Measurements from ENCODE around the gene SULT1C4. TPM values are rescaled to one million over a fixed set of nuclear protein-coding genes. Genes with fewer than 3 reads are reported as not detected.

The SULT1C4 gene
- polyA plus RNA-seq (2012; ENCODE audit: insufficient read length, low read depth), result not detected

GRCh38 chr2:108377815-108378630 lies at the start of gene SULT1C4:
Gene SULT1C4 (plus strand): TSS chr2:108377954. CDS start chr2:108378338, 384 bp downstream.
- no peak for TF ChIP-seq REST (IDR thresholded peaks at IDR 0.05; ENCODE audit: insufficient read depth in 1 of 2, low read depth in 2 of 2, low read length in 2 of 2)
- TF ChIP-seq TAF1 (IDR thresholded peaks at IDR 0.05; ENCODE audit: borderline replicate concordance, insufficient read depth, low read length), result no peak

GRCh38 chr2:108329771-108330170 lies 48.0 kb upstream of the SULT1C4 start:
- TF ChIP-seq POLR2AphosphoS5 (IDR thresholded peaks at IDR 0.05; ENCODE audit: low read depth, low read length) (no peak), SIN3A (IDR thresholded peaks at IDR 0.05; ENCODE audit: borderline replicate concordance, insufficient read depth, low read length) (no peak), TAF1 (IDR thresholded peaks at IDR 0.05; ENCODE audit: borderline replicate concordance, insufficient read depth, low read length) (no peak), REST (IDR thresholded peaks at IDR 0.05; ENCODE audit: insufficient read depth in 1 of 2, low read depth in 2 of 2, low read length in 2 of 2) (no peak), FOXP2 (optimal IDR thresholded peaks at IDR 0.05; ENCODE audit: borderline replicate concordance, extremely low read depth, extremely low read length, insufficient read depth) (no peak)

GRCh38 chr2:108330979-108331378 lies 46.8 kb upstream of the SULT1C4 start:
- TF ChIP-seq TAF1 (IDR thresholded peaks at IDR 0.05; ENCODE audit: borderline replicate concordance, insufficient read depth, low read length) (no peak), POLR2AphosphoS5 (IDR thresholded peaks at IDR 0.05; ENCODE audit: low read depth, low read length) (no peak), FOXP2 (optimal IDR thresholded peaks at IDR 0.05; ENCODE audit: borderline replicate concordance, extremely low read depth, extremely low read length, insufficient read depth) (no peak), REST (IDR thresholded peaks at IDR 0.05; ENCODE audit: insufficient read depth in 1 of 2, low read depth in 2 of 2, low read length in 2 of 2) (no peak), SIN3A (IDR thresholded peaks at IDR 0.05; ENCODE audit: borderline replicate concordance, insufficient read depth, low read length) (no peak)

GRCh38 chr2:108345951-108346350 lies 31.8 kb upstream of the SULT1C4 start:
- TF ChIP-seq SIN3A (IDR thresholded peaks at IDR 0.05; ENCODE audit: borderline replicate concordance, insufficient read depth, low read length) (no peak), TAF1 (IDR thresholded peaks at IDR 0.05; ENCODE audit: borderline replicate concordance, insufficient read depth, low read length) (no peak), FOXP2 (optimal IDR thresholded peaks at IDR 0.05; ENCODE audit: borderline replicate concordance, extremely low read depth, extremely low read length, insufficient read depth) (no peak)

GRCh38 chr2:108346827-108347226 lies 30.9 kb upstream of the SULT1C4 start:
- TF ChIP-seq POLR2AphosphoS5 (IDR thresholded peaks at IDR 0.05; ENCODE audit: low read depth, low read length) (no peak), REST (IDR thresholded peaks at IDR 0.05; ENCODE audit: insufficient read depth in 1 of 2, low read depth in 2 of 2, low read length in 2 of 2) (no peak), SIN3A (IDR thresholded peaks at IDR 0.05; ENCODE audit: borderline replicate concordance, insufficient read depth, low read length) (no peak), TAF1 (IDR thresholded peaks at IDR 0.05; ENCODE audit: borderline replicate concordance, insufficient read depth, low read length) (no peak), FOXP2 (optimal IDR thresholded peaks at IDR 0.05; ENCODE audit: borderline replicate concordance, extremely low read depth, extremely low read length, insufficient read depth) (no peak)

All from PFSK-1 (cell line).